GM18498 (cell line): Measurements from ENCODE around the gene EPS8L3.
A peak's percentile ranks its signal among the peaks of the same experiment; 100 is the strongest.

Experiments
- ATAC-seq: cut with Tn5 transposase; IDR thresholded peaks from one replicate; pipeline ENCODE4 v1.9.1; 2021; ENCODE audit warnings: mild to moderate bottlenecking, moderate library complexity; ENCODE audit not compliant: unreplicated experiment

The EPS8L3 gene

DNA sequence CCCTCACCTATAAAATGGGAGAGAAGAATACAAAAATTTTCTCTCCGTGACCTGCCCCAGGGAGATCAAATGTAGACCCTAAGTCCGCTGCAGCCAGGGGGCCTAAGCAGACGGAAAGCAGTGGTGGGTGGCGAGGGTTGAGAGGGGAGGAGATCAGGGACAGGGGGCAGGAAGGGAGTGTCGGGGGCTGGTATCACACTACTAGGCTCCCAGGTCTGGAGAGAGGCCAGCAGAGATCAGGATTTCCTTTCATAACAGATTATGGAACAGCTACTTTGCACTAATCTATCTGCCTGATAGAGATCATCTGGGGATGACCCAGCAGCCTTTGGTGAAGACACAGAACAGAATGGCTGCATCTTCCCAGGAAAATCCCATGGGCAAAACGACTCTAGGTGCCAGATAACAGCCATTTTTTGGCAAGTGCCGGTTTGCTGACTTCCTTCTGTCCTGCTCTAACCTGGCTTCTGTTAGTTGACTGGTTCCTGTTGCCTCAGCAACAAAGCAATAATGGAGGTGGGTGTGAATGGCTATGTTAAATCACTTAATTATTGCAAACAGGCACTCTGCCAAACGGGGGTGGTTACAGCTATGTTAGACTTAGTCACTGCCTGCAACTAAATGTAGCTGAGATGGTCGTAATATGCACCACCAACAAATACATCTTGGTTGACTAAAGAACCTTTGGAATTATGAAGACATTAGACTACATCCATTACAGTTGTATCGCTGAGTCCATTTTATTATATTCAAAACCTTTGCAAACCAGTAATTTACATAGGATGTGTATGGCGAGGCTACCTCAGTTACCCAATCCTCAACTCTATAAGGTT, 30.0 kb upstream of the EPS8L3 start:
- no peak for ATAC-seq

DNA sequence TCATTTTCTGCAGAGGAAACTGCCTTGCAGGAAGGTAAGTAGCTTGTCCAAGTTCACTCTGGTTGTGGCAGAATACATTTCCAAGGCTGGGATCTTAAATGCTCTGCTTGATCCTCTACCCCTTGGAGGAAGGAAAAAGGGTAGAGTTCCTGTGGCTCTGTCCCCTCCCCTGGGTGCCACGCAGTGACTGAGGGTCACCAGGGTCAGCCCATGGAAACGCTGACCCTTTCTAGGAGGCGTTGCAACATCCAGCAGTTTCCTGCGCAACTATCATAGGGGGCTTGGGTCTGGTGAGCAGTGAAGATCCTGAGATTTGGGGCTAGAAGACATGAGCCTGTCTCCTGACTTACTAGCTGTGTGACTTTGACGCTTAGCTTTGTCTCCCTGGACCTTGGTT, 29.4 kb upstream of the EPS8L3 start:
- ATAC-seq, result no peak

DNA sequence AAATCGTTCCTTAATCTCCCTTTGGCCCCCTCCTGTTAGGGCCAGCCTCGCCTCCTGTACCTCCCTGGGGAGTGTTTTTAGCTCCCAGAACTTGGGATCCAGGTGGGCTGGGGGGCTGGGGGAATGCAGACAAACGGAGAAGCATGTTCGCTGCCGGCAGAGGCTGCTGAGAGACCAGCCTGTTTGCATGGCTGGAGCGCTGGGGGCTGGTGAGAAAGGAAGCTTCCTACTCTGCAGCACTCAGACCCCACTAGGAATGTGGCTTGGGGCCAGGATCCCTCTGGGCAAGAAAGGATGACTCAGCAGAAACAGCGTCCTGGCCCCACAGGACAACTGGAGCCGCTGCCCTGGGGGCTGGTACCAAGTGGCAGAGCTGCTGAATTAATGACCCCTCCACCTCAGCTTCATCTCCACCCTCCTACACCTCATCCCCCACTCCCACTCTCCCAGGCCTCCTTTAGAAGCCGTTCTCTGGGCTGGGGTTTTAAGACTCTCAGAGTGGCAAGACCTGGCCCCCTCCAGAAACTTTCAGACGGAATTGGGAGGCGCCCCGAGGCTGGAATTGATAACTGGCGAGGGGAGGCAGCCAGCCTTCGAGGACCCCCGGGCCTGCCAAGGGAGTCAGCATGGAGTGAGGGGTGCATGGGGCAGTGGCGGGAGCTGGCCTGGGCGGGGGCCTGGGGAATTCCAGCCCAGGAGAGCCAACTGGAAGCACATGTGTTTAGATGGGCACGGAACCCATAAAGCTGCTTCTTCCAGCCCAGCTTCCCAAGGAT, 28.5 kb upstream of the EPS8L3 start:
- ATAC-seq, result no peak

DNA sequence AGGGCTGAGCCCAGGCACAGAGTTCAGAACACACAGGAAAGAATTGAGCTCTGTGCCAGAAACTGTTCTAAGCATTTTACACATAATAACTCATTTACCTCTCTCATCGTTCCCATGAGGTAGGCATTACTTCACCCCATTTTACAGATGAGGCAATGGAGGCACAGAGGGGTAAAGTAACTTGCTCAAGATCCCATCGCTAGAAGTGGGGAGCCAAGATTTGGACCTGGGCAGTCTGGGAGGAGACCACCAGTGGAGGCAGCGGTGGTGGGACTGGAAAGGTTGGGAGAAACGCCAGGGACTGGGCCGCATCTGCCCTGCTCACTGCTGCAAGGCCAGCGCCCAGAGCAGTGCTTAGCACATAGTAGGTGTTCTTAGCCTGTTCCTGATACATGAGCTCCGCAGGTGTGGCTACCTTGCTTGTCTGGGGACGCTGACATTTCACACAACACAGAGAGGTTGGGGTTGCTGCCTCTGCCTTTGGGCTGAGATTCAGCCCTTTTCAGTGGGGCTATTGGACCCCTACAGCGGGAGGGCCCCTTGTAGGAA, 27.8 kb upstream of the EPS8L3 start:
- no peak for ATAC-seq

DNA sequence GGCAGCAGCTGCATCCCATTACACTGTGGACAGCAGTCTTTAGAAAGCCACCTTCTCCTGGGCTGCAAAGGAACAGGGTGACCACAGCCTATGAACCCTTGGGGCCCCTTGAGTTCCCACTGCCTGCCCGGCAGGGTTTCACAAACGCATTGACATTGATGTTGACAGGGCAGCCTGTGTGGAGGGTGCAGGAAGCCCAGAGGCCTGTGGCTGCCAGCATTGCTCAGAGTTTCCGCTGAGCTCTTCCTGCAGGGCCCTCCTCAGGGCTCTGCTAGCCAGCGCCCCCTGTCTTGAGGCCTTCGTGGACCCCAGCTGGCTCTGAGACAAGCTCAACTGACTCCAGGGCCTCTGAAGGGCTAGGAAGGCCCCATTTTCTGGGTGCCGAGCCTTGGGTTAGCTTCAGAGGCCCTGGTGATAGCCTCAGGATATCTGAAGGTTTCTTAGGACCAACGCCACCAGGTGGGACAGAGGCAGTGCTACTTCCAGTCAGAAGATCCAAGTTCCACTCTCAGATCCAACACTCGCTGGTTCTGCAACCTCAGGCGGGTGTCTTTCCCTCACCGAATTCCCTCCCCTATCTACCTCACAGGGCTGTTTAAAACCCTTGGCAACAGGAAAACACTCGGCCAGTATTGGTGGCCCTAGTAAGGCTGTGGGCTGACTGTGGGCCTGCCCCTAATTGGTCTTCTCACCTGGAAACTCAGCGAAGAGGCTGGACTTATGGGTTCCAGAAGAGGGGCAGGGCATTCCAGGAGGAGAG, 27.2 kb upstream of the EPS8L3 start:
- ATAC-seq, result peak; percentile 76

DNA sequence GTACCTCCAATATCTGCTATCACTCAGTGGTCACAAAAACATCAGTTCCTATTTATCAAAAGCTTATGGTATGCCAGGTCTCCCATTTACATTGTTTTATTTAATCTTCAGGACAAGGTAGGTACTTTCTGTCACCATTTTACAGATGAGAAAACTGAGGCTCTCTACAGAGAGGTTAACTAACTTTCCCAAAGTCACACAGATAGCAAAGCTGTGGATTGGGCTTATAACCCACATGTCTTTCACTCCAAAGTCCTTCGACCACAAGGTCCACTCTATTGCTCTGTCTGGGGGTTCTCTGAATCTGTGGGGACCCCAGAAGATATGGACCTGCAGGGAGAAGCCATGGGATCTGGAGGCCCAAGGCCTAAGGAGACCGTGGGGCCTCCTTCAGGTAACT, 26.6 kb upstream of the EPS8L3 start:
- no peak for ATAC-seq

DNA sequence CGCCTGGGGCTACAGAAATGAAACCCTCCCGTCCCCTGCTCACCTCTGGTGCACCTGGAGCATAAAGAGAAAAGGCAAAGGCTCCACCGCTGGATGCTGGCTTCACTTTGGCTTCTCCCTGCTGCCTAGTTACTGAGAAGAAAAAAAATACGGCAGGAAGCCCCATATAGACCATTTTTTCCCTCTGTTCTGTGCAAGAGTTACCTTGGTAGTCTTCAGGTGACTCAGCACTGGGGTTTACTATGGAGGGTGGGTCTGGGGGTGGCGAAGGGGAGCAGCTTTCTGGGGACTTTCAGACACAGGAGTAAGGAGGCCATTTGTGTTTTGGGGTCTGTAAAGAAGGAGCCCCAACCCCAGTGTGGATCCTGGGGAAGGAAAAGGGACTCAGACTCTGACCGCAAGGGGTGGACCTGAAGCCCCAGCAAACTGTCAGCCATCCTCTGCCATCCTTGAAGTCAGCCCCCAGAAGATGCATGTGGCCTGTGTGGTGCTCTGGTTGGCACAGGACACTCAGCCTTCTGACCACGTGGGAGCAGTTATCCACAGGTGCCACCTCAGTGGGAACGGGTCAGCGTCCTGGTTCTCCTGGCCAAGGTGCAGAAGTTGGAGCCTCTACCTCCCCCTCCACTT, 25.9 kb upstream of the EPS8L3 start:
- ATAC-seq, result no peak

DNA sequence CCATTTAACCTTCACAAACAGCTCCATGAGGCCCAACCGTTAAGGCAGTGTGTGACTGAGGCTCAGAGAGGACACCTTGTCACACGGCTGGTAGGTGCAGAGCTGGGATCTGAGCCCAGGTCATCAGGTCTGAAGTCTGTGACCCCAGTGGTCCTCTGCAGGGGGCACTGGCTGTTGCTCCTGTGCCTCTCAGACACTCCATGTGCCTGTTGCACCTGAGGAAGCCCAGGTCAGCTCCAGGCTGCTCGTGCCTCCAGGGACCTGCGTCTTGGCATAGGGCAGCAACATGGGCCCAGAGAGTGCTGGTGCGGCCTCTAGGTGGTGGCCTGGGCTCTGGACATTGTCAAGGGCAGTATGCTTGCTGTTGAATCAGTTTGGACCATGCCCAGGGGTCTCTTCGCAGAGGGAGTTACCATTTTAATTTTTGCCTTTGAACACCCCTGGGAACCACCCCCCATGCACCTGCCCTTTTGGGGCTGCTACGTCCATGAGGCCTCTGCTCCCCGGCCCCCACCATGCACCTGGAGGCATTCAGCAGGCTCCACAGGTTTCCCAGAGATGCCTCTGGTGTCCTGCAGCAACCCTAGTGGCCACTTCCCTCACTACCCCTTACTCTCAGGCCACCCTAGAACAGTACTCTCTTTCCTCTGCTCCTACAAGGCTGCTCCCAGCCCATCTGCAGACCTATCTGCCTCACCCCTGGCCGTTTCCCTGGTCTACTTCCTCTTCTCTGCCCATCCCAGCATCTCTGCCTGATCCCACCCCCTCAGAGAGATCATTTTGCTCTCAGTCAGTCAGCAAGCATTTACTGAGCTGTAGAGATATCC, 25.2 kb upstream of the EPS8L3 start:
- no peak for ATAC-seq

DNA sequence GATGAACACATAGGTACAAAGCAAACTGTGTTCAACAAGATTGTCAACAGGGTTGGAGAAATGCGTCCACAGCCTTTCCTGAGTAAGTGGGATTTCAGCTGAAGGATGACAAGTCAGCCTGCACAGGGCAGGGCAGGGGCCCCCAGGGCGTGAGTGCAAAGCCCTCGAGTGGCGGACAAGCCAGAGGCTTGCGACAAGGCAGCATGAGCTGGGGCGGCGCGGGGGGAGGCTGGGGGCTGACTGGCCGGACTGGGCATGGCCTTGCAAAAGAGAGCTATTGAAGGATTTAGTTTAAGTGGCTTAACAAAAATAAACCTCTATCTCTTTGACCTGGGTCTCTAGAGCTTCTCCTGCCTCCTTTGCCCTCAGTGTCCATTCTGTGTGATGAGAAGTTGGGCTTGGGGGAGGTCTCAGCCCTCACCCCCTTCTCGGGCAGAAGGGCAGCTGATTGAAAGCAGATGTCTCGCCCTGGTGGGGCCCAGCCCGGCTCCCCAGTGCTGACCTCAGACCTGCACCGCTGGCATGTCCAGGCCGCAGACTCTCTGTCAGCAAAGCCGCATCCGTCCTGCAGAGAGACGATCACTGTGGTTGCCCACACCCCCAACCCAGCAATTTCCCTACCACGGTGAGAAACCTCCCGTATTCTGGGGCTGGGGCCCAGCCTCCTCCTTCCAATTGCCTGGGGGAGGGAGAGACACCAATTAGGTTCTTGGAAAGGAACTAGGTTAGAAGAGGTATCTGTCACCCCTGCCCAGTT, 24.3 kb upstream of the EPS8L3 start:
- no peak for ATAC-seq

DNA sequence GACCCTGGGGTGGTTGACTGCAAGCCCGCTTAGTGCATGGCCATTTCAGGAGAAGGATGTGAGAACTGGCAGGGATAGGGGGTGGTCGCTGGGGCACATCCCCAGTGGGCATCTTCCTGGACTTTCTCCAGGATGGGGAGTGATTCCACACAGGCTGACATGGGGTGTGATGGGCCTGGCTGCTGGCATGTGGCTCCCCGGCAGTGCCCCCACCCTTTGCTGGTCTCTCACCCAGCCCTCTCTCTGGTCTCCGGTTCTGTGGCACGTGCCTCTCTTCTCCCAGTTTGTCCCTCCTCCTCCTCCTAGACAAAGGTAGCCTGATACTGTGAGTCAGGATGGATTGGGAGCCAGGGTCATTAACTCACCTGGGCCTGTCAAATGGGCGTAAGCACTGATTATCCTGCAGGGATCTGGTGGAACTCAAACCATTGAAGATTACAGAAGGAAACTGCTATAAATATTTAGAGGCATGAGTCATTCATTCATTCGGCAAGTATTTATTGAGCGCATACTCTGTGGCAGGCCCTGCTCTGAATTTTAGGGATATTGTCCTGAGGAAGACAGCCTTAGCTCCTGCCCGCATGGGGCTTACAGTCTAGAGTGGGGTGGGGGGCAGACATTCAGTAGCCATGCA, 23.6 kb upstream of the EPS8L3 start:
- ATAC-seq, result no peak

DNA sequence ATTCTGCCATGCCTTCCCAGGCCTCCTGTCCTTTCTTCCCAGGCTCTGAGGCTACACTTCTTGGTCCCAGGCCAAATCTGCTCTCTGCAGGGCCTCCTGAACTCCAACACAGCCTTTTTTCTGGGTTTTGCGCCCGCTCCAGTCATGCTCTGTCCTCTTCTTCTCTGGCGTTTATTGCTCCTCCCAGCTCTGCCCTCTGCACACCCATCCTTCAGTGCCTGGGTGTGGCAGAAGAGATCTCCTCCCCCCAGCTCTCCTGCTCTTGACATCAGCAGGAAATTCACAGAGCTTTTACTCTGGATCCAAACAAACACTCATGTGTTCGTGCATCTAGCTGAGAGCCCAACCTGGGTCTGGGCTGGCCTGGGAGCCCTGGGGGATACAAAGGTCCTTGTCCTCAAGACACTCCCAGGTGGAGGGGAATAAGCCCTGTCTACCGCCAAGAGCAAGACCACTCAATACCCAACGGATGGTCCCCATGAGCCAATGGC, 22.9 kb upstream of the EPS8L3 start:
- ATAC-seq, result no peak

DNA sequence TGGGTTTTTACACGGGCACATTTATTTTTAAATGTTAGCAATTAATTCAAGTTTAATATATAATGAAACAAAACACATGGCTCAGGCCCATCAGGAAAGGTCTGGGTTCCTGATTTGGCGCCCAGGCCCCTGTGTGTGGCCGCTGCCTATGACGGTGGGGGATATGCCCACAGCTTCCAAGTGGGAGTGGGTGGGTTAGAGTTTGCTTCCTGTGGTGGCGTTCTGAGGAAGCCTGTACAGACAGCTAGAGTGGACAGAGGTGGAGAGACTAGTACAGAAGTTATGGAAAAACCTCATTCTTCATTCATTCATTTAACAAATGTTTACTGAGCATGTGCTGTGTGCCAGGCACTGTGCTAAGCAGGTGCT, 22.4 kb upstream of the EPS8L3 start:
- no peak for ATAC-seq

DNA sequence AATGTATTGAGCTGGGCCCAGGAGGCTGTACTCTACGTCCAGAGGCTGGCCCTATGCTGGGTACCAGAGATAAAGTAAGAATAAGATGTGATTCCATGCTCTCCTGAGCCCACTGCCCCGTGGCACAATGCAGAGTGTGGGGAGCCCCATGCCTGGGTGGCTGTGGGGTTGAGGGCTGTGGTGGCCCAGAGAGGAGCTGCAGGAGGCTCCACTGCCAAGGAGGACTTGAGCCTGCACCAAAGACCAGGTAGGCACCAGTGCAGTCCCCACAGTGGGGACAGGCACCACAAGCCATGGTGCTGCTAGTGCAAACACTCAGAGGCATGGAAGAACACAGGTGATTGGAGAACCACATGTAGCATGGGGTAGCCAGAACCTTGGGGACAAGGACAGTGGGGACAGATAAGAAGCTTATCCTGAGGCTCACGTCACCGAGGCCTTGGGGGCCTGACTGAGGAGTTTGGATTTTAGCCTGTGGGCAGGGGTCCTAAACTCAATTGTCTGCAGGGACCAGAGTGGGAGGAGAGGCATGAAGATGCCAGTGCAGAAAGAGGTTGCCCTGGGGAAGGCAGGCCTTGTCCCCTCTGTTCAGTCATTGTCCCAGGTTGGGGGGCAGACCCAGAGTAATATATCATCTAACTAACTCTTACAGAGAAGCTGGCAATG, 21.9 kb upstream of the EPS8L3 start:
- ATAC-seq, result no peak

DNA sequence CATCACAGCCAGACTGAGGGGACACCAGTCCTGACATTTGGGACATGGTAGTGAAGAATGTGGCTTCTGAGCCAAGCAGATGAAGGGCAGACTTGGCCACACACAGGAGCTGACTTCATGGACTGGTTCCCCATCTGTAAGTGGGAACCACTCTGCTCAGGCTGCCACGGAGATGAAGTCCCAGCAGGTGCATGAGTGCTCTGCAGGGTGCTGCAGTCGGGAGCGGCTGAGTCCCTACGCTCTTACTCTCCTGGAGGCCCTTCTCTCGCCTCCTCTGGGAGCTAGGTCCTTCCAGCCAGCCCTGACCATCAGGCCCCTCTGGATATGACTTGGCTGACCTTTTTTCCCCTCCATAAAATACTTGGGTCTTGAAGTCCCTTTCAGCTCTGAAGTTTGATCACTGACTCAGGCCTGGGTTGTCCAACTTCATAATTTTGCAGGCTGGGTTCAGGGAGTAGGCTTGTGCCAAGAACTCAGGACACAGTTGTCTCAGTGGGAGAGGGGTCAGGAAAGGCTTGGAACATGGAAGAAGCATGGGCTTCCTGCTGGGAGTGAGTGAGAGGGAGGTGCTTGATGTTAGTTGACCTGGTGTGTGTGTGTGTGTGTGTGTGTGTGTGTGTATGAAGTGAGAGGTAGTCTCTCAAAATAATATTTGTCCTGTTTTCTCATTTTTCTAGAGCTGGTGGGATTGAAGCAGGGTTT, 21.0 kb upstream of the EPS8L3 start:
- no peak for ATAC-seq

DNA sequence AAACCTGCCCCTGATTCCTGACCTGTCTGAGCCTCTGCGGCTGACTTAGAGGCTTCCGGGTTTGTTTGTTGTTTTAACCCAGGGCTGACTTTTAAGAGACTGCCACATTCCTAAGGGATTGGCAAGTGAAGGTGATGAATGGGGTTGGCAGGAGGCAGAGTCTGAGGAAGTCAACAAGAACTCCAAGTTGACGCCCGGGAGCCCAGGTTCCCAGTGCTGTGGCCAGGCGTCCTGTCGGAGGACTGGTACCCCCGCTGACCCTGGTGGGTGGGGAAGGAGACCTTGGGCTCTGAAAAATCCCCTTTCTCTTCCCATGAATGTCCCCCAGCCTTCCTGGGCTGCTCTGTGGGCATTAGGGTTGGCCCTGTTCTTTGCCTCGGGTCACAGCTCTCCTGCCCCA, 19.7 kb upstream of the EPS8L3 start:
- no peak for ATAC-seq

DNA sequence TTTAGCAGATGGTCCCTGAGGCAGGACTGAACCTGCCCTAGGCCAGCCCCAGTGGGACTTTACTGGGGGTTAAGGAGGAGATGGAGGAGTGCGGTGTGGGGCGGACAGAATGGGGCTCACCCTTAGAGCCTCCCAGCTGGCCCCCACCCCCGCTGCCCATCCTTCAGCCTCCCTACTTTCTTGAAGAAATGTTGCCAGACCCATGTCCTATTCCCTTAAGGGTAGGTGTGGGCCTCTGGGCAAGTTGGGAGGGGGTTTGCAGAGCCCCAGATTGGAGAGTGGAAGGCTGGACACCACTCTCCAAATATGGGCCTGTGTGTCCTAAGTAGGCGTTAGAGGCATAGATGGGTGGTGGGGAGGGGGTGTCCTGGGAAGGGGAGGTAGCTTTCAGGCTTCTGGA, 19.2 kb upstream of the EPS8L3 start:
- ATAC-seq, result no peak

DNA sequence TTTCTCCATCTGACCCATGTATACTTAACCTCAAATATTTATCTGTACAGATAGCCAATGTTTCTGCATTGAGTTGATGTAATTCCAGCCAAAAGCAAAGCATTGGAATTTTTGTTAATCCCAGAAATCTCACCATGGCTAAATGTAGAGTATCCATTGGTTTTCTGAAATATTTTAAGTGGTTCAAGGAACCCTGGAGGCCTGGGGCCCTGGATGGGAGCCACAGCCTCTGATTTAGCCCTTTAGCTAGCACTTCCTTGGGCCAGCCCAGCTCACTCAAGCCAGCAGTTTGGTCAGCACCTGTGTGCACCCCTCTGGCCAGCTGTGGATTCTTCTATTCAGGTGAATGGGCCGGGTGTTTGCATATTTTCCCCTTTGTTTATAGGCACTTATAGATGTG, 18.8 kb upstream of the EPS8L3 start:
- ATAC-seq, result no peak

DNA sequence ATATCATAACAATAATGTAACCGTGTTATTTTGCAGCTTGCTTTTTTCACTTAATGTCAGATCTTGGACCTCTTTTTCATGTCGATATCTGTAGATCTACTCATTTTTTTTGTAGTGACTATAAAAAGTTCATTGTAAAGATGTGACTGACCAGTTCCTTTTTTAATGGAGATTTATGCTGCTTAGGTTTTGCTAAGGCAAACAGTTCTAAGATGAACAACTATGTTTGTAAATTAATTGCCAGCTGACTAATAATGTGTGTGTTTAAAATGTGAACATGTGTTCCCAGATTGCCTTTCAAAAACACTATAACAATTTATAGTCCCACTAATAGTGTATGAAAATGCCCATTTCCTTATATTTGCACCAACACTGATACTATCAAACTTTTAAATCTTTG, 18.1 kb upstream of the EPS8L3 start:
- ATAC-seq, result no peak
